Heart left ventricle (tissue), 16 donors: ENCODE measurements around the gene MAST4. TPM values are rescaled to one million over a fixed set of nuclear protein-coding genes. Genes with fewer than 3 reads are reported as not detected.
"Not testable (repeated sequence)": the region's sequence is repeated elsewhere in the genome, so short reads cannot be mapped to it uniquely, and the experiment has no call there.

Source experiments
- ATAC-seq, 4 donors: fragments of 200-7000 bp; cut with Tn5 transposase; one replicate each; pipeline ENCODE4 v1.9.1; 2020 to 2022; ENCODE audit warnings: moderate library complexity in 4 of 4, mild to moderate bottlenecking in 3 of 4, moderate number of reproducible peaks in 1 of 4
- DNase-seq, 5 donors: peaks; one replicate each; pipeline ENCODE4 v3.0.0-alpha.2; 2020
- H3K27ac ChIP-seq, 12 donors: fragments of 200-600 bp; sonication (generic) in 4 of 12; one replicate each; pipeline versions ENCODE4 v1.5.0 to v1.8.0; 2016 to 2022; ENCODE audit warnings: mild to moderate bottlenecking in 2 of 12
- H3K27me3 ChIP-seq, 9 donors: fragments of 200-600 bp; sonication (generic) in 2 of 9; one replicate each; pipeline versions ENCODE4 v1.5.1 to v1.8.0; 2016 to 2022; ENCODE audit warnings: mild to moderate bottlenecking in 3 of 9
- H3K36me3 ChIP-seq, 9 donors: fragments of 200-600 bp; sonication (generic) in 2 of 9; one replicate each; pipeline versions ENCODE4 v1.5.0 to v1.8.0; 2018 to 2022; ENCODE audit warnings: mild to moderate bottlenecking in 2 of 9
- H3K4me1 ChIP-seq, 12 donors: fragments of 200-600 bp; sonication (generic) in 4 of 12; one replicate each; pipeline versions ENCODE4 v1.5.0 to v1.8.0; 2016 to 2022; ENCODE audit warnings: mild to moderate bottlenecking in 3 of 12
- H3K4me3 ChIP-seq, 12 donors: fragments of 200-600 bp; sonication (generic) in 4 of 12; one replicate each; pipeline versions ENCODE4 v1.5.0 to v1.8.0; 2017 to 2022; ENCODE audit warnings: mild to moderate bottlenecking in 9 of 12, moderate library complexity in 4 of 12
- H3K9me3 ChIP-seq, 12 donors: fragments of 200-600 bp; sonication (generic) in 4 of 12; one replicate each; pipeline versions ENCODE4 v1.5.0 to v1.8.0; 2016 to 2022; ENCODE audit warnings: mild to moderate bottlenecking in 1 of 12
- POLR2A ChIP-seq, 2 donors: fragments of 450-650 bp; IDR thresholded peaks; one replicate each; pipeline ENCODE4 v1.6.1; 2017; ENCODE audit warnings: antibody characterized with exemption in 2 of 2, mild to moderate bottlenecking in 2 of 2, moderate library complexity in 2 of 2
- WGBS, 4 donors: extraction: QIAGEN DNeasy Blood & Tissue Kit in 2 of 4; methylation state at CpG; one replicate each; pipeline versions ENCODE4 v1.1.5 to v1.1.7; 2013 to 2018; 5-methylcytosine and 5-hydroxymethylcytosine counted together
- intact Hi-C, 10 donors: fragments of 100-400 bp; cut with DNase I; formaldehyde crosslinking; loops; one replicate each; pipeline versions ENCODE4 v1.11.1 to v1.14.2; 2022
- polyA plus RNA-seq, 2 donors: library from polyadenylated mRNA; stranded (reverse); fragments of 200-250 nt; gene quantifications; one replicate each; pipeline ENCODE4 v1.2.3, GENCODE V29; 2013
- total RNA-seq, 9 donors: library from RNA; depleted of rRNA in 2 of 9; stranded (reverse); fragments of >200 nt in 2 of 9; fragmentation: NEBNext Ultra II Directional in 3 of 9; extraction: Animal tissue kit (Norgen Biotek cat#: 25700) in 3 of 9; gene quantifications; one replicate each; pipeline versions ENCODE4 v1.1.0 to v1.2.4, GENCODE V29; 2016 to 2023
- TF ChIP-seq, protein P1 (sequence below), 12 donors: fragments of 200-600 bp; sonication (generic) in 4 of 12; IDR thresholded peaks; one replicate each; pipeline versions ENCODE4 v1.5.0 to v1.8.0; 2018 to 2022; ENCODE audit warnings: antibody characterized with exemption in 12 of 12, mild to moderate bottlenecking in 5 of 12
- donor health status: ischemic (EF 13 %, LVEDD 7.1; RV severe dilation, severe dysfunction).
- donor health status: healthy with polysubstance abuse.
- donor health status: DM: no; HTN: yes; CAD: no.
- donor health status: DM: no; HTN: no; CAD: no.
- donor health status: ischemic (EF 25% LVEDD 6.9; RV normal size, moderate dysfunction).
- donor health status: ischemic (EF 25% LVEDD 5.7; RV mildly dilated, moderate dysfunction).
- donor health status: healthy.
- donor health status: DM: yes; HTN: yes; CAD: no.
- donor health status: ischemic (EF 35%, LVEDD 5.7; RV mildly dilated, moderate dysfunction).
- donor health status: nonischemic (EF 11% LVEDD 7.7; RV severe dilation, severe dysfunction).
- donor health status: DM: yes; HTN: yes; CAD: no.
- donor health status: PGD.
- donor health status: ischemic (EF 29% LVEDD 5.4; RV normal size, mild dysfunction).
- donor health status: nonischemic (EF 23%, LVEDD 6.1; RV moderate dilation, normal function).

MAST4 gene
- total and polyA plus RNA-seq, 11 donors: 26.8 to 96.2 (median 68.1) TPM

GRCh38 chr5:67120032-67120431 is 523.8 kb downstream of the MAST4 start:
- TF ChIP-seq, protein P1, sequence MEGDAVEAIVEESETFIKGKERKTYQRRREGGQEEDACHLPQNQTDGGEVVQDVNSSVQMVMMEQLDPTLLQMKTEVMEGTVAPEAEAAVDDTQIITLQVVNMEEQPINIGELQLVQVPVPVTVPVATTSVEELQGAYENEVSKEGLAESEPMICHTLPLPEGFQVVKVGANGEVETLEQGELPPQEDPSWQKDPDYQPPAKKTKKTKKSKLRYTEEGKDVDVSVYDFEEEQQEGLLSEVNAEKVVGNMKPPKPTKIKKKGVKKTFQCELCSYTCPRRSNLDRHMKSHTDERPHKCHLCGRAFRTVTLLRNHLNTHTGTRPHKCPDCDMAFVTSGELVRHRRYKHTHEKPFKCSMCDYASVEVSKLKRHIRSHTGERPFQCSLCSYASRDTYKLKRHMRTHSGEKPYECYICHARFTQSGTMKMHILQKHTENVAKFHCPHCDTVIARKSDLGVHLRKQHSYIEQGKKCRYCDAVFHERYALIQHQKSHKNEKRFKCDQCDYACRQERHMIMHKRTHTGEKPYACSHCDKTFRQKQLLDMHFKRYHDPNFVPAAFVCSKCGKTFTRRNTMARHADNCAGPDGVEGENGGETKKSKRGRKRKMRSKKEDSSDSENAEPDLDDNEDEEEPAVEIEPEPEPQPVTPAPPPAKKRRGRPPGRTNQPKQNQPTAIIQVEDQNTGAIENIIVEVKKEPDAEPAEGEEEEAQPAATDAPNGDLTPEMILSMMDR (IDR thresholded peaks at IDR 0.05): no peak
- Histone ChIP-seq H3K4me1 (peaks cover 0 to 4% (median 0%) of the 10 kb centered on the region in 12 donors), H3K36me3 (peaks cover 0 to 94% (median 46%) of the 10 kb centered on the region in 9 donors), H3K27ac (no peak overlapping the region), H3K9me3 (no peaks in the 10 kb centered on the region), H3K27me3 (no peaks in the 10 kb centered on the region), H3K4me3 (no peak overlapping the region)
- DNase-seq (no peak), ATAC-seq (peak in 3 of 4 donors; percentile 31 to 44 (median 39))
- intact Hi-C loops: no loop called here

- TF ChIP-seq POLR2A (IDR thresholded peaks at IDR 0.05): no peak
- TF ChIP-seq, protein P1 (IDR thresholded peaks at IDR 0.05): no peak
- peak in 2 of 4 donors; percentile 11 to 31 for ATAC-seq
- Histone ChIP-seq H3K36me3 (peaks cover 0 to 87% (median 41%) of the 10 kb centered on the region in 9 donors), H3K27me3 (no peaks in the 10 kb centered on the region), H3K4me1 (peaks cover 0 to 4% (median 0%) of the 10 kb centered on the region in 12 donors), H3K4me3 (no peak overlapping the region), H3K9me3 (peaks cover 0 to 6% (median 0%) of the 10 kb centered on the region in 12 donors), H3K27ac (no peak overlapping the region)
- WGBS, 4 donors: 92 to 96% (median 95%) methylated on average over 7 of the region's 7 CpGs
- no peak for DNase-seq
- intact Hi-C loops: no loop called here
Measured at GRCh38 chr5:67123819-67124218, 527.6 kb downstream of the MAST4 start.

- DNase-seq: no peak
- no peak overlapping the region for H3K4me3 ChIP-seq
- H3K27ac ChIP-seq: no peak overlapping the region
- TF ChIP-seq POLR2A (IDR thresholded peaks at IDR 0.05): no peak
- TF ChIP-seq, protein P1 (IDR thresholded peaks at IDR 0.05): no peak
- peaks cover 0 to 87% (median 39%) of the 10 kb centered on the region in 9 donors for H3K36me3 ChIP-seq
- H3K4me1 ChIP-seq: peaks cover 0 to 4% (median 0%) of the 10 kb centered on the region in 12 donors
- no peak for ATAC-seq
- no peaks in the 10 kb centered on the region for H3K27me3 ChIP-seq
- intact Hi-C loops: no loop called here
- H3K9me3 ChIP-seq: peaks cover 0 to 6% (median 0%) of the 10 kb centered on the region in 12 donors
- 81 to 87% (median 84%) methylated on average over 4 of the region's 4 CpGs for WGBS, 4 donors
Measured at GRCh38 chr5:67124556-67124955, 528.4 kb downstream of the MAST4 start.

DNA sequence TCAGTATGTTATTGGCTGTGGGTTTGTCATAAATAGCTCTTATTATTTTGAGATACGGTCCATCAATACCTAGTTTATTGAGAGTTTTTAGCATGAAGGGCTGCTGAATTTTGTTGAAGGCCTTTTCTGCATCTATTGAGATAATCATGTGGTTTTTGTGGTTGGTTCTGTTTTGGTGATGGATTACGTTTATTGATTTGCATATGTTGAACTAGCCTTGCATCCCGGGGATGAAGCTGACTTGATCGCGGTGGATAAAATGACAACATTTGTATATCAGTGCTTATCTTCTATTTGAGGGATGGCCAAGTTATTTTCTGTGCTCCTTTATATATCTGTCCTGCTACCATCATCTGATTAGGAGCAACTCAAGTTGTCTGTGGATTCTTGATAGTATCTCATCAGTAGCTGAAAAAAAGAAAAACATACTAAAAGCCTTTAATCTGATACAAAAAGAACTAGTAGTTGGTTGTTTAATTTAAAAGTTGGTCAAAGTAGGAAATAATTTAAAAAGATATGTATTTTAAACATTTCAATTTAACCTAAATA is 531.2 kb downstream of the MAST4 start:
- 95 to 97% (median 95%) methylated on average over 5 of the region's 5 CpGs for WGBS, 4 donors
- H3K4me1 ChIP-seq, H3K4me3 ChIP-seq, H3K9me3 ChIP-seq, intact Hi-C loops, H3K27me3 ChIP-seq, H3K27ac ChIP-seq, ATAC-seq, DNase-seq: not testable (repeated sequence)
- peaks cover 0 to 87% (median 48%) of the 10 kb centered on the region in 9 donors for H3K36me3 ChIP-seq

DNA sequence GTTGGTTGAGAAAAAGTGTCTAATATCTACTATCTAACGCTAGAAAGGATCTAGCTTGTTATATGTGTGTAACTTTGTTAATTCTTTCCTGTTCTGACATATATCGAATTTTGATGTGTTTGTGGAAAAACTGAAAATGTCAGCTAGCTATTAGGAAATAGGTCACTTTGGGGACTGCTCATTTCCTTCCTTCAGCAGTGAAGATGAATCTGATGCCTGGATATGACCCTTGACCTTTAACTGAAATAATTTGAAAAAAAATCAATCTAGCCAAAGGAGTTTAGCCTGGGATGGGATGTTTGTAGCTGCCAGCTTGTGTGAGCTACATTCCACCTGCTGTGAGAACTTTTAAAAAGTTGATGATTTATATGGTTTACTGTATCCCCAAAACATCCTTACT is 533.6 kb downstream of the MAST4 start:
- WGBS, 4 donors: 93 to 98% (median 96%) methylated on average over 2 of the region's 2 CpGs
- ATAC-seq: no peak
- no peak overlapping the region for H3K4me3 ChIP-seq

More for the DNA sequence above, 533.6 kb downstream of the MAST4 start:
- H3K36me3 ChIP-seq: peaks cover 0 to 87% (median 50%) of the 10 kb centered on the region in 9 donors
- H3K4me1 ChIP-seq: no peaks in the 10 kb centered on the region
- no peaks in the 10 kb centered on the region for H3K27me3 ChIP-seq
- no peak for DNase-seq
- H3K27ac ChIP-seq: no peak overlapping the region
- TF ChIP-seq POLR2A (IDR thresholded peaks at IDR 0.05): no peak
- TF ChIP-seq, protein P1 (IDR thresholded peaks at IDR 0.05): no peak
- H3K9me3 ChIP-seq: peaks cover 0 to 6% (median 0%) of the 10 kb centered on the region in 12 donors
- intact Hi-C loops: loop anchor here in 1 of 10 donors (10.0 kb wide), 1 partner anchor 145 kb away; no protein-coding TSS in a partner anchor
